Vagina (tissue), 2 donors: Measurements from ENCODE around the gene DDR1.

Experiments used
- POLR2A ChIP-seq, 2 donors: fragments of 450-650 bp; IDR thresholded peaks; one replicate each; pipeline ENCODE4 v1.6.1; 2017; ENCODE audit warnings: antibody characterized with exemption in 2 of 2, mild to moderate bottlenecking in 2 of 2, moderate library complexity in 2 of 2
- TF ChIP-seq, protein P1 (sequence below), 3 experiments: fragments of 450-650 bp in 2 of 3; fragments of 200-600 bp in 1 of 3; sonication (generic) in 1 of 3; IDR thresholded peaks; one replicate each; pipeline ENCODE4 v1.5.1; 2017 to 2019; ENCODE audit warnings: antibody characterized with exemption in 3 of 3, mild to moderate bottlenecking in 2 of 3, moderate library complexity in 2 of 3

DNA sequence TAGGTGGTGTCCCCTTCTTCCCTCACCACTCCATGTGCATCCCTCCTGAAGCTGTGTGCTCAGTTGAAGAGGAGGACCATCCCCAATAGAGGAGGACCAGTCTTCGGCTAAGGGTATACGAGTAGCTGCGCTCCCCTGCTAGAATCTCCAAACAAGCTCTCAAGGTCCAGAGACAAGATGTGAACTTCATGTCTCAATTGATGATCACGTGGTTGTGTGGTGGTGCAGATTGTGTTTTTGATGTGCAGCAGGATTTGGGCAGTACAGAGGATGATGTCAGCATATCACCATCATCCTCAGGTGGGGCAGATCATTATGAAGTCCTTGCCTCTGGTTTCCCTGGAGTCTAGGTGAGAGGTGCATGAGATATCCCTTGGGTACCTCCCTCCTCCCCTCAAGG is 20.0 kb upstream of the DDR1 start:
- TF ChIP-seq, protein P1, sequence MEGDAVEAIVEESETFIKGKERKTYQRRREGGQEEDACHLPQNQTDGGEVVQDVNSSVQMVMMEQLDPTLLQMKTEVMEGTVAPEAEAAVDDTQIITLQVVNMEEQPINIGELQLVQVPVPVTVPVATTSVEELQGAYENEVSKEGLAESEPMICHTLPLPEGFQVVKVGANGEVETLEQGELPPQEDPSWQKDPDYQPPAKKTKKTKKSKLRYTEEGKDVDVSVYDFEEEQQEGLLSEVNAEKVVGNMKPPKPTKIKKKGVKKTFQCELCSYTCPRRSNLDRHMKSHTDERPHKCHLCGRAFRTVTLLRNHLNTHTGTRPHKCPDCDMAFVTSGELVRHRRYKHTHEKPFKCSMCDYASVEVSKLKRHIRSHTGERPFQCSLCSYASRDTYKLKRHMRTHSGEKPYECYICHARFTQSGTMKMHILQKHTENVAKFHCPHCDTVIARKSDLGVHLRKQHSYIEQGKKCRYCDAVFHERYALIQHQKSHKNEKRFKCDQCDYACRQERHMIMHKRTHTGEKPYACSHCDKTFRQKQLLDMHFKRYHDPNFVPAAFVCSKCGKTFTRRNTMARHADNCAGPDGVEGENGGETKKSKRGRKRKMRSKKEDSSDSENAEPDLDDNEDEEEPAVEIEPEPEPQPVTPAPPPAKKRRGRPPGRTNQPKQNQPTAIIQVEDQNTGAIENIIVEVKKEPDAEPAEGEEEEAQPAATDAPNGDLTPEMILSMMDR (IDR thresholded peaks at IDR 0.05): no peak
- no peak for TF ChIP-seq POLR2A (IDR thresholded peaks at IDR 0.05)
